ENCODE results near the gene TBC1D2.
"Not testable (repeated sequence)": the region's sequence is repeated elsewhere in the genome, so short reads cannot be mapped to it uniquely, and the experiment has no call there.

The TBC1D2 gene

DNA sequence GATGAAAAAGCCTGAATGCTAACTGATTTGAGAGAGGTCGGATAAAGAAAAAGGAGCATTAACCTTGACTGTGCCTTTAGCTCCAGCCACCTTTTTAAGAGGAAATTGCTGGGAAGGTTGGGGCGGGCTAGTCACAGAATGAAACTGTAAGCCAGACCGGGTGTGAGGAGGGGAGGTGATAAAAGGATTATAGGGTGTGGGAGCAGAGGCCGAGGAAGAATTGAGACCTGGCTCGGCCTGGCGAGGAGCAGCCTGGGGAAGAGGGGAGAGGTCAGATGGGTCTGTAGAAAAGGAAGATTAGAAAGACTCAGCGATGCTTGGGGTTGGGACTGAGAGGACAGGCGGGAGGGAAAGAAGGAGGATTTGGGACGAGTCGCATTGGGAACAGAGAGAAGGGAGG lies 14.2 kb upstream of the TBC1D2 start:
- DNase-seq = not testable (repeated sequence)

DNA sequence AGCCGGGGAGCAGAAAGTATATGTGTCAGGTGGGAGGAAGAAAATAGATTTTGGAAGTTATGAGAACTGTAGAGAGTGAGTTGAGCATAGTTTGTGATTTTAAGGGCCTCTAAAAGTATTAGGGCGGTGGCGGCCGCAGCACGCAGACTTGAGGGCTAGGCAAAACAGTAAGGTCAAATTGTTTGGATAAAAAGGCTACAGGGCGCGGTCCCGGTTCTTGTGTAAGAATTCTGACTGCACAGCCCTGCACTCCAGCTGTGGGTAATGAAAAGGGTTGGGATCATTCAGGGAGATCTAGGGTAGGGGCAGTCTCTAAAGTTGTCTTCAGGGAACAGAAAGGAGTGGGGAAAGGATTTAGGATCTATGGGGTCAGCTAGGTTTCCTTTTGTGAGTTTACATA lies 12.1 kb upstream of the TBC1D2 start:
- not testable (repeated sequence) for DNase-seq

DNA sequence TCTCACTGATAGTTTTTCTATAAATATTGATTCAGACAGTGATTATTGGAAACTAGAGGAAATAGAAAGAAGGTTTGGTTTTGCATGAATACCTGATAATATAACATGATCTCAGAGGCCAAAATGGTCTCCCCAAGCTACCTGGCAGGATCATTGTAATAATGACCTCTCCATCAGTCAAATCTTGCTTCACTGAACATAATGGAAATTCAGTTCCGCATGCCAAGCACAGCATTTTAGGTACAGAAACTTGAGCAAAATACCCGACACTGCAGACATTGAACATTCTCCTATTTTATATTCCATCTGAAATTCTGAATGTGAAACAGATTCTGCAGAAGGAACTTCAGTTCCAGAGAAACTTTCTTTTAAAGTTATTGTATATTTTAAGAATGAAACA lies 9.1 kb upstream of the TBC1D2 start:
- no peak for DNase-seq

DNA sequence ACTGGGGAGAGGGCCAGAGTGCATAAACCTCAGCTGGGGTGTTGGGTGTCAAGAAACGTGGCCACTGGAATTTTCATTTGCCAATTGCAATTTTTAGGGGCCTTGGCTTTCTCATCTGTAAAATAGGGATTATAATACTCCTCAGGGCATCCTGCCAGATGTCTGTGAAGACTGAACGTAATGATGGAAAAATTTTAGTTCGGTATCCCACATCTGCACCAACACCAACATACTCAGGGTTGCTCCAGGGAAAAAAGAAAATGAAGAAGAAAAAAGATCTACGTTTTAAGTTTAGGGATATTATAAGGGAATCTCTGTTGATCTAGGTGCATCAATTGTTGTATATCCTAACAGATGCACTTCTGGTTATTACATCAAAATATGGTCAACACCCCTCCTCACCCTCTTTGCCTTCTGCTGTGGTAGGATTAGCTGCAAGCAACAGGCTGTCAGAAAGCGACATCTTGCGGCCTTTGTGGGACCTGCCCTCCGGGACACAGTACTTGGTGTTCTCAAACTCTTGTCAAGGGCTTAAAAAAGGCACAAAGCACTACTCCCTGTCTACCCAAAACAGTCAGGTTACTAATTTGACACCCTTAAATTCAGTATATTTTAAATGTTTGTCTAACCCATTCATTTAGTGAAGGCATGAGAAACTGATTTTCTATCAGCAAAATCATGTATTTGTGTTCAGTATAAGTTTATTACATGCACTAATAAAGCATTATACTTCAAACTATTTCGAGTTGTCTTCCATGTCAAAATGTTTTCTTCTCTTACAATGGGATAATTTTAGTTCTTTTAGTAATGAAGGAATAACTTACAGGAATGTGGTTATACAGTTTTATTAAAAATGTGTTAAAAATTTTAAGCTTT lies 8.3 kb upstream of the TBC1D2 start:
- DNase-seq = peak; percentile 82

DNA sequence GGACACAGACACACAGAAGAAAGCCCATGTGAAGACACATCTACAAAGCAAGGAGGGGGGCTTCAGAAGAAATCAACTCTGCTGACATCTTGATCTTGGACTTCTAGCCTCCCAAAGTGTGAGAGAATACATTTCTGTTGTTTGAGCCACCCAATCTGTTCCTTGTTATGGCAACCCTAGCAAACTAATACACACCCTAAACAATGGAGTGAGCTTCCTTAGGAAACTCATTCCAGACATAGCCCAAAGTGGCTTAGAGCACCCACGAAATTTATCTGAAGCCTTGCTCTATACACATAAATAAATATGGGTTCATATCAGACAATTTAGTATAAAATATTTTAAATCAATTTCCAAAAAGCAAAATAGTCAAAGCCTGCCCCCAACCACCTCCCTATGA lies 7.6 kb upstream of the TBC1D2 start:
- DNase-seq = no peak

DNA sequence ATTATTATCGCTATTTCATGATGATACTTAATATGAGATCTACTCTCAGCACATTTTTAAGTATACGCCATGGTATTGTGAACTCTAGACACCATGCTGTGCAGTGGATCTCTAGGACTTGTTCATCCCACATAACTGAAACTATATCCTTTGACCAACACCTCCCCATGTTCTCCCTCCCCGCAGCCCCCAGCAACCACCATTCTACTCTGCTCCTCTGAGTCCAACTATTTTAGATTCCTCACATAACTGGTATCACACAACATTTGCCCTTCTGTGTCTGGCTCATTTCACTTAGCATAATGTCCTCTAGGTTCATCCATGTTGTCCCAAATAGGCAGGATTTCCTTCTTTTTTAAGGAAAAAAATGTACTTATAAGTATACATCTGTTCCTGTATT lies 6.6 kb upstream of the TBC1D2 start:
- no peak for DNase-seq

DNA sequence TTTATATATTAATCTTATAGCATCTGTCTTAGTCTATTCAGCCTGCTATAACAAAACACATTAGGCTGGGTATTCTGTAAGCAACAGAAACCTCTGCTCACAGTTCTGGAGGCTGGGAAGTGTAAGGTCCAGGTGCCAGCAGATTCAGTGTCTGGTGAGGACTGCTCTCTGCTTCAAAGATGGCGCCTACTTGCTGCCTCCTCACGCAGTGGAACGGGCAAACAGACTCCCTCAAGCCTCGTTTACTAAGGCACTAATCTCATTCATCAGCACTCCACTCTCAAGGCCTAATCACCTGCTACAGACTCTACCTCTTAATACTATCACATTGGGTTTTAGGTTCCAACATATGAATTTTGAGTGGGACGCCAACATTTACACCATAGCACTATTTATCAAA lies 5.2 kb upstream of the TBC1D2 start:
- no peak for DNase-seq

DNA sequence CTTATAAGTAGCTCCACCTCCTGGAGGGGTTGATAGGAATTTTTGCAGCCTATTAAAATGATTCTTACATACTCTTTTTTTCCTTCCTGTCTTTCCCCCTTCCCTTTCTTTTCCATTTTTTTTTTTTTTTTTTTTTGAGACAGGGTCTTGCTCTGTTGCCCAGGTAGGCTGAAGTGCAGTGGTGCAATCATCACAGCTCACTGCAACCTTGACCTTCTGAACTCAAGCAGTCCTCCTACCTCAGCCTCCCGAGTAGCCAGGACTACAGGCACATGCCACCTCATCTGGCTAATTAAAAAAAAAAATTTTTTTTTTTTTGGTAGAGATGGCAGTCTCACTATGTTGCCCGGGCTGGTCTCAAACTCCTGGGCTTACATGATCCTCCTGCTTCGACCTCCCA lies 4.3 kb upstream of the TBC1D2 start:
- no peak for DNase-seq

DNA sequence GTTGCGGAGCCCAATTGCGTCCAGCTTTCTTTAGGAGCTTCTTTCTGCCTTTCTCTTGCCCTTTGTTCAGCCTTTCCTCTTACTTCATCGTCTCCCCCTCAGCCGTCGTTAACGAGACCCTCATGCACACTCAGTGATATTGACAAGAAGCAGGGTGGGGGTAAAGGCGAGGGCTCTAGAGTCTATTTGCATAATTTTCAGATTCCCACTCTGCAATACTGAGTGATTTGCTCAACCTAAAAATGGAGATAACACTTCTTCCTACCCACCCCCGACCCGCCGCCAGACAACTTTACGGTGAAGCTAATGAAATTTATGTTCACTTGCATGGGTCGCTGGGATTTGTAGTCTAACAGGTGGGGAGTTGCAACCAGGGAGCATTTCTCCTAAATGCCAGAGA lies 1.3 kb upstream of the TBC1D2 start:
- DNase-seq = no peak

DNA sequence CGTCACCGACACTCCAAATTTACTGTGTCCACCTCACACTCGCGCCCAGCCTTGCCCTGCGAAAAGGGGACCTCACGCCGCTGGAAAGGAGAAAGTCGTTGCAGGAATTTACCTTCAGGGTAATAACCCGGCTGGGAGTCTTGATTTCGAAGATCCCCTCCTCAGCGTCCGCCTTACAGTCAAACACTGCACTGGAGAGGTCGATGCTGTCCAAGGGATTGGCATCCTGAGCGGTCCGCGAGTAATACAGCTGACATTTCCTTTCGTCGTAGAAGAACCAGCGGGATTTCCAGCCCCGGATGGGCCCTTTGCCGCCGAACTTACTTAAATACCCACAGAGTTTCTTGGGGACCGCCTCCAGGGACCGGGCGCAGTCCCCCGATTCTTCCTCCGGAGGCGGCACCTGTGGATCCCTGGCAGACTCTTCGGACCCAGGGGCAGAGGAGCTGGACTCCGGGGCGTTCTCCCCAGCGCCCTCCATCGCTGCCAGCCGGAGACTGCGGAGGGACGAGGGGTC lies 330 bp downstream of the TBC1D2 start:
- DNase-seq = no peak

DNA sequence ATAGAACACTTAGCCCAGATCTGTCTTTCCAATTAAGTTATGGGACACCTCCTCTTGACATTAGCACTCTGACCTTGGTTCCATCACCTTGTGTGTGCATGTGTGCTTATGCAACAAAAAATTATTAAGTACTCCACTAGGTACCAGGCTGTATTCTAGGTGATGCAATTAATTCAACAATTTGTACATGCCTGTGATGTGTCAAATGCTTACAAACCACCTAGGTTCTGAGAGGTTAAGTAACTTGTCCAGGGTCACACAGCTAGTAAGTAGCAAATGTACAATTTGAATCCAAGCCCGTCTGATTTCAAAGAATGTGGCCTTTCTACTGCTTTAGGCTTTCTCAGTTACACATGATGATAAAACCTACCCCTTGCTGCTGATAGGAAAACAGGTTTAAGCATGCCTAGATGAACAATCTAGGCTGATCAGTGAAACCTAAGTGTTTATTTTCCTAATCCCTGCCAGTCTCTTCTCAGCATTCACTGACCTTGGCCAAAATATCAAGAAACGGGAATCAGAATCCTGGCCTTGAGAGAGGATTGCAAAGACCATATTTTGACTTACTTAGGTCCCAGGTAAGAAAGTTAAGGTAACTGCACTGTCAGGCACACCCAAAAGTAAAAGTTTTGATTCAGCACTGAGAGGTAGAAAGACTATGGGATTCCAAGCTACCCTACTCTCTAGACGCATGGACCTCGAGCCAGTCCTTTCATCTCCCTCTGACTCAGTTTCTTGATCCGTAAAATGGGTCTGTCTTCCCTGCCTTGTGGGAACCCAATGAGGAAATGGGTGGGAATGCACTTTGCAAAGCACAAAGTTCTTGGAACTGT lies 1.0 kb downstream of the TBC1D2 start:
- DNase-seq = no peak

DNA sequence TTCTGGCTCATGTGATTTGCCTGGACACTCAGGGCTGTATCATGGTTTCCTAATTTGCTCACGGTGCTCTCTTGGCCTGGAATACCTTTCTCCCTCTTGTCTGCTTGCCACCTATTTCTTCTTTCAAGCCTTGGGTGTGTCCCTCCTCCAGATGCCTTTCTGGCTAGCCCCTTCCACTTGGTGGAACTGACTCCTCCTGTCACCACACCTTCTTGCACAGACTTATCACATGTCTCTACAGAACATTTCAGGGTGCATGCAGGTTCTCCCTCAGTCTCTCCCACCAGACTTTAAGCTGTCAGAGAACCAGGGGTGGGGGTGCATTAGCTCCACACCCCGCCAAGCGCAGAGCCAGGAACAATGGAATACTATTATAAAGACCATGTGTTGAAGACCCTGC lies 1.9 kb downstream of the TBC1D2 start:
- no peak for DNase-seq

DNA sequence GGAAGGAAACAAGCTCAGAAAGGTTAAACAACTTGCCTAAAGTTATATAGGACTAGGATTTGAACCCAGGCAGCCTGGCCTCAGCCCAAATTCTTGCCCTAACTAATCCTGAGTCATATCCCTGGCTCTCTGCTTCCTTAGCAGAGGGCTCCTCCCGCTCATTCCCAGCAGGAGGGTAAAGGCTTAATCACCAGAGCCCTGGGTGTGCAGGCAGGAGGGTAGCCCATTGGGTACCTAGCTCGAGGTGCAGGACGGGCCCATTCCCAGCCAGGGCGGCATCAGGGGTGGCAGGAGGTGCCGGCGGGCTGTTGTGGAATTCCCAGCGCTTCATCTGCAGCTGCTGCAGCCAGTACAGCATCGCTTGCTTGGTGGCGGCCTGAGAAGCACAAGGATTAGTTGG lies 3.9 kb downstream of the TBC1D2 start:
- no peak for DNase-seq

DNA sequence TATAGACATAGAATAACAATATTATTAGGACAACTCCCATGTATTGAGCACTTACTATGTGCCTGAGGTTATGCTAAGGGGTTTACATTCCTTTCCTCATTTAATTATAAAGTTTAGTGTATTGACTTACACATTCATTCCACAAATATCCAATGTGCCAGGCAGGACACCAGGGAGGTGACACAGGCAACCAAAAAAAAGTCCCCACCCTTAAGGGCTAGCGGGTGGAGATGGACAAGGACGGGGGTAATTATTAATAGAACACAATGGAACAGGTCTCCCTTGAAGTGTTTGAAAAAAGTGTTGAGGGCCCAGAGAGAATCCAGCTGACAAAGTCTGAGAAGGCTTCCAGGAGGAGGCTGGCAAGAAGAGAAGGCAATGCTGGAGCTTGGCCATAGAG lies 5.7 kb downstream of the TBC1D2 start:
- DNase-seq = no peak

DNA sequence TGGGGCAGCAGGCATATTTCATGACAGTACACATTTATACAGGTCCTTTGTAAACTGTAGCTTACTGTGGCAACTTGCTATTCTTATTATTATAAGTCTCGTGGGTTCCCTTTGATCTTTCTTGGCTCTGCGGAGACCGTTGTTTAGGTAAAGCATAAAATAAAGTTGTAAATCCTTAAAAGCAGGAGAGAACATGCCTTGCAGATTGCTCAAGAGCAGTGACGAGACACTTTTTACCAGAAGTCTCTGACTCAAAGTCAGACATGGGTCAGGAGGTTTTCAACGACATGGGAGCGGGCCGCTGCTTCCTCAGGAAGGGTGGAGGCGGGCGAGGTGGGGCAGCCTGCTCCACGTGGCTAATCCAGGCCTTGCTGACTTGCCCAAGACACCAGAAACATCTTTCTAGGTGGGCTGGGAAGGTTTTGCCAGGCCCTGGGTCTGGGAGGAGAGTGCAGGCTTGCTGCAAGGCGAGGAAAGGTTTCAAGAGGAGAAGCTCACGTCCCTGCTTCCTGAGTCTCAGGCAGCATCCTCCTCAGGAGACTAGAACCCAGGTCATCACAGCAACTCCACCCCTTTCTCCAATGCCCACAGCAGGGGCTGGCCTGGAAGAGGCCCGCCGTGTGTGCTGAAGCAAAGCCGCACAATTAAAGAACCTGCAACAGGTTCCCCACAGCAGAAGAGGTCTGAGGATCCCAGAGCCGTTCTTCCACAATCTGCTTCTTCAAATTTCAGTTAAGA lies 6.5 kb downstream of the TBC1D2 start:
- DNase-seq = no peak

DNA sequence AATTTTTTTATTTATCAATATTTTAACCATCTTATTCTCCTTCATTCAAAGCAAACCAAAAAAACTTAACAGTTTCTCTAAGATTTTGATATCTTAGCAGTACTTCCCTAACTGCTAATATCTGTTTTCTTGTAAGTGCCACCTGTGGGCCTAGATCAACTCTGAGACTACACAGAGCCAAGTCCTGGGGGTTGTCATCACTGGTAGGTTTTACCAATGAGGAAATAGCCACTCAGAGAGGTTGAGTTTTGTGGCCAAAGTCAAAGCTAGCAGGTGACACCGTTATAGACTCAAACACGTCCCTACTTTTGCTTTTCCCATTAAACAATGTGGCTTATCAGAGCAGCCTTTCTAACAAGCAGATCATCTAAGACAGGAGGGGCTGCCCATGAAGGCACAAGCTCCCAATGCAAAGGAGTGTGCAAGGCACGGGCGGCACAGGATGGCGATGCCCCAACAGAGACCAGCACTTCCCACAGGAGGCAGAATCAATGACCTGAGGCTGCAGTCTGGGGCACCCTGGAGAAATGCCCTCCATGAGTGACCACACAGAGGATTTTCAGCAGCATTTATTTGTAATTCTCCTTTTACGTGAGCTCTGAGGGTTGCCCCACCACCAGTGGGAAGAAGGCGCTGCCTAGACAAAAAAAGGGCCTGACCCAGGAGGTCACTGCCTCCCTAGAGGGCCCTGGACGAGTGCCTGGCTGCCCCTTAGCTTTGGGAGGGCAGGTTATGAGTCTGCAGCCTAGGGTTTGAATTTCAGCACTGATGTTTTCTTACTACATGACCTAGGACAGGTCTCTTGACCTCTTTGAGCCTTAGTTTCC lies 7.4 kb downstream of the TBC1D2 start:
- DNase-seq = no peak

DNA sequence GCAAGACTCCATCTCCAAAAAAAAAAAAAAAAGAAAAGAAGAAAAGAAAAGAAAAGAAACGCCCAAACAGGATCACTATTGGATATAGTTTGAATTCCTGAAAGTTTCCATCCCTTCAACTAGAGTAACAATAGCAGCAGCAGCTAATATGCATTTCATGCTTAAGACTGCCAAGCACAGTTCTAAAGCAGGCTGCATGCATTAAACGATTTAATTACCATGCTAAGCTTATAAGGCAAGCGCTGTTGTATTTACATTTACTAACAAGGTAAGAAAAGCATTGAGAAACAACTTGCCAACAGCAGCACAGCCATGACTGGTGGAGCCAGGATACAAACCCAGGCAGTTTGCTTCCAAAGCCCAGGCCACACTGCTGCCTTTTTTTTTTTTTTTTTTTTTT lies 13.0 kb downstream of the TBC1D2 start:
- no peak for DNase-seq

DNA sequence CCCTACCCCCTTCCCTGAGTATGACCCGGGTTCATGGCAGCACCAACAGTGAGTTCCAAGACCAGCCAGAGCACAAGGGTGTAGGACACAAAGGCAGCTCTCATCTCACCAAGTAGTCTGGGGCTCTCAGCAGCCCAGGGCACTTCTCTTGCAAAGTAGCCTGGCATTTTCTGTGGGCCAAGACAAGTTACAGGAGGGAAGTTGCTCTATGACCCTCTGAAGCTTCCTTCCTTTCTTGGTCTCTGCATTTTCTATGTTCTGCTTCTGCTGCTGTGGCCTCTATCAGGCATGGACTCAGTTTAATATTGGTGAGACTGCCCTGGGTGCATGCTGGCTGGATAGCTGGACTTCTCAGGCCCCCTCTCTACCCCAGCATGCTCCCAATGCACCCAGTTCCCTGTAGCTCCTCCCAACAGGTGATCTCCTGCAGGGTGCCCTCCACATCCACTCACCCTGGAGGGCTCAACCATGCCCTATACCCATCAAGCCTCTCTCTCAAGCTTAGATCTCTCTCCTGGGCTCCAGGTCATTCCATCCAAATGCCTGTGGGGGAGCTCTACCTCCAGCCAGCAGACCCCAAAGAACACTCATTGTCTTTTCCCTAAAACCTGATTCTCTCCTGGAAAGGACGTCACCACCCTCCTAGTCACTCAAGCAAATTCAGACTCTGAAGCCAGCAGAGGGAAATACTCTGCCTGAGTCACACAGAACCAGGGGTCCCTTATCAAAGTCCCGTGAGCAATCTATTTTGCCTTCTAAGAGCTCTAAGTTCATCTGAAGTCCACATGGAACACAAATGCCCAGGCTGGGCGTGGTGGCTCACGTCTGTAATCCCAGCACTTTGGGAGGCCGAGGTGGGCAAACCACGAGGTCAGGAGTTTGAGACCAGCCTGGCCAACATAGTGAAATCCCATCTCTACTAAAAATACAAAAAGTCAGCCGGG lies 13.8 kb downstream of the TBC1D2 start:
- no peak for DNase-seq

DNA sequence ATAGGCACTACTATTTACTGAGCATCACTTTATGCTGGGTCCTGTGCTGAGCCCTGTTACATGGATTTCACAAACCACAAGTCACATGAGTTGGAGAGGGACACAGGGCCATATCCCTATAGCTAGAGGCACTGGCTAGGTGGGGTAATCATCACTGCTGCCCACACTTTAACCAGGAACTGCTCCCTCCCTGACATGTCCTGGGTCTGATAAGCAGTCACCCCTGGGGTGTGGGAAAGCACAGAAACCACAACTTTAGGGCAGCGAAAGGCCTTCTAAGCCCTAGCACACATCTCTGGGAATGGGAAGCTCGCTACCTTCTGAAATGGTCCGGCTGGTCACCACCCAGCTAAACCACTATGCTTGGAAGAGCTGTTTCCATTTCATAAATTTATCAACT lies 15.0 kb downstream of the TBC1D2 start:
- DNase-seq = no peak

DNA sequence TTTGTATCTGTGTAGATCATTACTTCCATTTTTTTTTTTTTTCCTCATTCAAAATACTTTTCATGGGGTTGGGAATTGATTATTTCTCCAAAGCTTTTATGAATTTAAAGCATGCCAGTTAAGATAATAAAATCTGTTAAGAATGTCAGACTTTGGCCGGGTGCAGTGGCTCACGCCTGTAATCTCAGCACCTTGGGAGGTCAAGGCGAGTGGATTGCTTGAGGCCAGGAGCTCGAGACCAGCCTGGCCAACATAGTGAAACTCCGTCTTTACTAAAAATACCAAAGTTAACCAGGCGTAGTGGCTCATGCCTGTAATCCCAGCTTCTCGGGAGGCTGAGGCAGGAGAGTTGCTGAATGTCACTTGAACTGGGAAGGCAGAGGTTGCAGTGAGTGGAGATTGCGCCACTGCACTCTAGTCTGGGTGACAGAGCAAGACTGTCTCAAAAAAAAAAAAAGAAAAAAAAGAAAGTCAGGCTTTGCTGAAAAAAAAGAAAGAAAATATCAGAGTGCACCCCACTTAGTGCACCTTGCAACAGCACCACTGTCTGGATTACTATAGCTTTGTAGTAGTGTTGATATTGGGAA lies 18.5 kb downstream of the TBC1D2 start:
- no peak for DNase-seq

DNA sequence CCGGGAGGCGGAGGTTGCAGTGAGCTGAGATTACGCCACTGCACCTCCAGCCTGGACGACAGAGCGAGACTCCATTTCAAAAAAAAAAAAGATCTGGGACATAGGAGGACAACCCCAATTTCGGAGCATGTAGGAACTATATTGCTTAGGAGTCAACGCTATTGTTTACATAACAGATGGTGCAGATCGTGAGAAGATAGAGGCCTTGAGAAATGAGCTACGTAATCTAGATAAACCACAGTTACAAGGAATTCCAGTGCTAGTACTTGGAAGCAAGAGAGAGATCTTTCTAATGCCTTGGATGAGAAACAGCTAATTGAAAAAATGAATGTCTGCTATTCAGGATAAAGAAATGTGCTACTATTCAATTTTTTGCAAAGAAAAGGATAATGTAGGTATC lies 20.3 kb downstream of the TBC1D2 start:
- no peak for DNase-seq

All from NCI-H524 treated with DMSO at 0.1 percent for 48 hours (cell line).